Keratinocyte (primary cell): Measurements from ENCODE around the gene MARCHF3. TPM values are rescaled to one million over a fixed set of nuclear protein-coding genes. Genes with fewer than 3 reads are reported as not detected.

Source experiments
- DNase-seq: peaks from one replicate; pipeline ENCODE4 v3.0.0-alpha.2; 2011; ENCODE audit warnings: low read depth, missing footprints, low spot score
- FAIRE-seq: peaks from 2 replicates; lab custom pipeline; 2011; peaks lifted over from hg19 to GRCh38; lab: Jason Lieb, UNC
- H2AFZ ChIP-seq: 2 replicates; pipeline ENCODE4 v1.6.0; 2012; ENCODE audit warnings: low read length, control low read depth, inconsistent platforms; ENCODE audit not compliant: control insufficient read depth
- H3K27ac ChIP-seq: 2 replicates; pipeline ENCODE4 v1.5.1; 2011; ENCODE audit warnings: low read length; ENCODE audit not compliant: control insufficient read depth, insufficient read depth
- H3K27me3 ChIP-seq: 3 replicates; pipeline ENCODE4 v1.6.0; 2011; ENCODE audit warnings: low read length; ENCODE audit not compliant: control insufficient read depth, insufficient read depth; ENCODE audit errors: extremely low read depth
- H3K36me3 ChIP-seq, 2 experiments: 2 replicates in 1 of 2; 3 replicates in 1 of 2; pipeline ENCODE4 v1.5.1; 2011; ENCODE audit warnings: low read length in 2 of 2, mild to moderate bottlenecking in 1 of 2; ENCODE audit not compliant: control insufficient read depth in 2 of 2, insufficient read depth in 2 of 2; ENCODE audit errors: extremely low read depth in 1 of 2
- H3K4me1 ChIP-seq: 3 replicates; pipeline ENCODE4 v1.5.1; 2011; ENCODE audit warnings: low read length; ENCODE audit not compliant: control insufficient read depth, insufficient read depth; ENCODE audit errors: extremely low read depth
- H3K4me2 ChIP-seq: 3 replicates; pipeline ENCODE4 v1.6.0; 2011; ENCODE audit warnings: low read depth, low read length; ENCODE audit not compliant: control insufficient read depth, insufficient read depth; ENCODE audit errors: extremely low read depth
- H3K4me3 ChIP-seq, 3 experiments: fragments of 200-600 bp in 1 of 3; sonication (generic) in 1 of 3; 2 replicates in 2 of 3; 3 replicates in 1 of 3; pipeline ENCODE4 v1.5.1; 2011 to 2016; ENCODE audit warnings: low read length in 3 of 3, mild to moderate bottlenecking in 3 of 3, control low read depth in 2 of 3, inconsistent platforms in 1 of 3, low read depth in 1 of 3, mixed read lengths in 1 of 3, mixed run types in 1 of 3, moderate library complexity in 1 of 3; ENCODE audit not compliant: control insufficient read depth in 2 of 3, insufficient read depth in 2 of 3; ENCODE audit errors: extremely low read depth in 1 of 3
- H3K79me2 ChIP-seq: 2 replicates; pipeline ENCODE4 v1.6.0; 2012; ENCODE audit warnings: low read length; ENCODE audit not compliant: control insufficient read depth, insufficient read depth
- H3K9ac ChIP-seq: 3 replicates; pipeline ENCODE4 v1.6.0; 2011; ENCODE audit warnings: low read length; ENCODE audit not compliant: control insufficient read depth, insufficient read depth; ENCODE audit errors: extremely low read depth
- H3K9me1 ChIP-seq: 3 replicates; pipeline ENCODE4 v1.6.0; 2011; ENCODE audit warnings: low read length; ENCODE audit not compliant: control insufficient read depth, insufficient read depth; ENCODE audit errors: extremely low read depth
- H3K9me3 ChIP-seq: 2 replicates; pipeline ENCODE4 v1.5.1; 2012; ENCODE audit warnings: low read depth, low read length; ENCODE audit not compliant: control insufficient read depth
- H4K20me1 ChIP-seq: 3 replicates; pipeline ENCODE4 v1.6.0; 2011; ENCODE audit warnings: low read length; ENCODE audit not compliant: control insufficient read depth, insufficient read depth; ENCODE audit errors: extremely low read depth
- CTCF ChIP-seq, 3 experiments: IDR thresholded peaks in 1 of 3; conservative IDR thresholded peaks in 1 of 3; optimal IDR thresholded peaks in 1 of 3; 2 replicates in 2 of 3; 3 replicates in 1 of 3; pipeline versions ENCODE3 to v1.5.1; 2011; ENCODE audit warnings: low read length in 3 of 3, mild to moderate bottlenecking in 3 of 3, moderate library complexity in 2 of 3, control low read depth in 1 of 3, inconsistent platforms in 1 of 3; ENCODE audit not compliant: insufficient read depth in 2 of 3; ENCODE audit errors: extremely low read depth in 1 of 3
- EZH2 ChIP-seq: IDR thresholded peaks from one replicate; pipeline ENCODE4 v1.6.1; 2012; ENCODE audit warnings: inconsistent platforms, mild to moderate bottlenecking, low read length, moderate library complexity
- dilution Hi-C: fragments of 300-500 bp; cut with MboI; formaldehyde crosslinking; loops from one replicate; pipeline ENCODE4 v1.7.0; 2020; ENCODE audit warnings: low sequenced_read_pairs; ENCODE audit not compliant: extremely low pct_ligation_motif_present
- polyA plus RNA-seq, 5 experiments: library from polyadenylated mRNA; depleted of rRNA in 3 of 5; stranded (reverse) in 3 of 5; stranded (forward) in 1 of 5; unstranded in 1 of 5; fragments of >200 nt; gene quantifications; 1 replicate in 1 of 5; 2 replicates in 3 of 5; 3 replicates in 1 of 5; pipeline versions ENCODE4 v1.2.1 to v1.2.3, GENCODE V29; 2011 to 2012; ENCODE audit warnings: missing spikeins in 2 of 5, low read depth in 1 of 5, low replicate concordance in 1 of 5

Gene MARCHF3
- polyA plus RNA-seq, 1 donor (not counting 4 experiments of a cell fraction or from before 2014, with no cell fraction given), result 0.45 TPM

DNA sequence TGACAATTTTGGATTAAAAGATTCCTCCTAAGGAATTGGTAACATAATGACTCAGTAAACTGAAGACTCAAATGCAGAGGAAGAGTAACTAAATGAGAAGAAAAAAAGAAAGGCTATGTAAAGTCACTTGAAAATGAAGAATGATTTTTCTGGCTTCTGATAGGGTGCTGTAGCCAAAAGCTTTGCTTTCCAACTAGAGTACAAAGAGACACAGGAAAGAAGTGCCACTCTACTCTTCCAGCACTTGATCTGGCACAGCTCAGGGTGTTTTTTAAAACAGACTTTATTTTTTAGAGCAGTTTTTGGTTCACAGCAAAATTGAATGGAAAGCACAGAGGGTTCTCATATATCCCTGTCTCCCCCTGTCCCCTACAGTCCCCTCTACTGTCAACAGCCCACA, 130.9 kb downstream of the MARCHF3 start:
- Histone ChIP-seq H3K36me3 (no peaks in the 10 kb centered on the region), H2AFZ (no peak overlapping the region), H3K4me3 (no peak overlapping the region), H3K4me2 (no peak overlapping the region), H3K4me1 (no peaks in the 10 kb centered on the region), H3K9me3 (no peaks in the 10 kb centered on the region), H3K27me3 (no peaks in the 10 kb centered on the region), H4K20me1 (no peaks in the 10 kb centered on the region), H3K9me1 (no peaks in the 10 kb centered on the region), H3K79me2 (no peaks in the 10 kb centered on the region), H3K9ac (no peak overlapping the region), H3K27ac (no peak overlapping the region)
- no peak for FAIRE-seq
- TF ChIP-seq EZH2, result no peak
- no peak for TF ChIP-seq CTCF (optimal IDR thresholded peaks at IDR 0.05 in 1 of 3, IDR thresholded peaks at IDR 0.05 in 1 of 3, conservative IDR thresholded peaks at IDR 0.05 in 1 of 3; ENCODE audit: extremely low read depth in 1 of 3, insufficient read depth in 2 of 3, low read length in 3 of 3)
- no peak for DNase-seq
- dilution Hi-C loops, result no loop called here

DNA sequence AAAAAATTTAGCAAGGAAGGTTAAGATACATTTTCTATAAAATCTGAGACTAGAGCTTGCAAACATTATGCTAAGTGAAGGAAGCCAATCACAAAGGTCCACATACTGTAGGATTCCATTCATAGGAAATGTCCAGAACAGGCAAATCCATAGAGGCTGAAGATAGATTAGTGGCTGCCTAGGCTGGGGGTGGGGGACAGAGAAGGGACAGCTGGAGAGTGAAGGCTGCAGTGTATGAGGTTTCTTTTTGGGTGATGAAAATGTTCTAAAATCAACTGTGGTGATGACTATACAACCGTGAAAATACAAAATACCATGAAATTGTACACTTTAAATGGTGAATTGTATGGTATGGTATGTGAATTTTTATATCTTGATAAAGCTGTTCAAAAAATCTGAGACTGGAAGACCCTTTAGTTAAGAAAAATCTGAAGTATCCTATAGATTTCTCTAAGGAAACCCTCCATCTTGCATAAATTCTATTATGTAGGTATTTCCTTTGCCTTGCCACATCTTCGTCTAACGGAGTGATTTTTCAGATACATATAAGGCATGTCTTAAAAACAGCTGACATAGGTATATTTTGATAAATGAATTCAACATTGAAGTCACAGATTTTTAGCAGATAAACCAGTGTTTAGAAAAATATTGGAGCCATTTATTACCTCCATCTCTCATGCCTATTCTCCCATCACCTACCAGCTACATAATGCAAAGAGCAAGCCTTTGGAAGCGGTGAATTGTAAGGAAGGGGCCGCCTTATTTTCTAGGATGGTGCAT, 132.3 kb downstream of the MARCHF3 start:
- Histone ChIP-seq H3K4me1 (no peaks in the 10 kb centered on the region), H3K4me2 (no peak overlapping the region), H3K36me3 (no peaks in the 10 kb centered on the region), H3K9ac (no peak overlapping the region), H2AFZ (no peak overlapping the region), H3K4me3 (no peak overlapping the region), H3K27me3 (no peaks in the 10 kb centered on the region), H3K79me2 (no peaks in the 10 kb centered on the region), H3K27ac (no peak overlapping the region), H3K9me3 (no peaks in the 10 kb centered on the region), H3K9me1 (no peaks in the 10 kb centered on the region), H4K20me1 (no peaks in the 10 kb centered on the region)
- FAIRE-seq (no peak), DNase-seq (no peak)
- TF ChIP-seq CTCF (optimal IDR thresholded peaks at IDR 0.05 in 1 of 3, IDR thresholded peaks at IDR 0.05 in 1 of 3, conservative IDR thresholded peaks at IDR 0.05 in 1 of 3; ENCODE audit: extremely low read depth in 1 of 3, insufficient read depth in 2 of 3, low read length in 3 of 3), result no peak
- TF ChIP-seq EZH2, result no peak
- dilution Hi-C loops, result no loop called here
